HEK293 (cell line): ENCODE data around the gene NOM1.

Source experiments
- CTCF ChIA-PET: fragments of 350-600 bp; formaldehyde crosslinking; extraction: SDS; loops from one replicate; lab custom pipeline; 2021; ENCODE audit warnings: antibody characterized with exemption; lab: Yijun Ruan, JAX
- POLR2A ChIA-PET: fragments of 300-600 bp; formaldehyde crosslinking; extraction: SDS; loops from one replicate; lab custom pipeline; 2020; ENCODE audit warnings: antibody characterized with exemption, inconsistent platforms; lab: Yijun Ruan, JAX
- H3K27ac ChIP-seq: fragments of 200-500 bp; sonication (Bioruptor generic); 2 replicates; pipeline ENCODE4 v1.5.1; 2014; ENCODE audit warnings: low read depth, low read length, control low read depth, inconsistent platforms; ENCODE audit errors: extremely low read depth
- H3K36me3 ChIP-seq, 2 experiments: fragments of 200-500 bp in 1 of 2; sonication (Bioruptor generic) in 1 of 2; 1 replicate in 1 of 2; 2 replicates in 1 of 2; pipeline ENCODE4 v1.5.1; 2014 to 2017; ENCODE audit warnings: inconsistent platforms in 2 of 2, low read length in 2 of 2; ENCODE audit not compliant: control insufficient read depth in 2 of 2, insufficient read depth in 1 of 2
- H3K4me1 ChIP-seq: fragments of 200-500 bp; sonication (Bioruptor generic); 2 replicates; pipeline ENCODE4 v1.5.1; 2014; ENCODE audit warnings: mild to moderate bottlenecking, low read length, inconsistent platforms; ENCODE audit not compliant: control insufficient read depth, insufficient read depth
- H3K4me3 ChIP-seq: 2 replicates; pipeline ENCODE4 v1.5.1; 2011; ENCODE audit warnings: low read depth, mild to moderate bottlenecking, control low read depth, low read length, moderate library complexity
- H3K9me3 ChIP-seq: fragments of 200-500 bp; sonication (Bioruptor generic); 2 replicates; pipeline ENCODE4 v1.5.1; 2014; ENCODE audit warnings: low read depth, low read length, inconsistent platforms; ENCODE audit not compliant: control insufficient read depth, insufficient read depth
- CTCF ChIP-seq: fragments of 450-650 bp; formaldehyde crosslinking; IDR thresholded peaks from 2 replicates; pipeline ENCODE4 v1.5.1; 2016; ENCODE audit warnings: missing biosample characterization, missing genetic modification characterization
- HOXC10 ChIP-seq: sonication (generic); formaldehyde crosslinking; IDR thresholded peaks from 2 replicates; pipeline ENCODE4 v1.8.1; 2023; ENCODE audit warnings: mild to moderate bottlenecking, missing genetic modification reagents
- KLF1 ChIP-seq: fragments of 450-650 bp; formaldehyde crosslinking; IDR thresholded peaks from 2 replicates; pipeline ENCODE4 v1.5.1; 2016; ENCODE audit warnings: missing biosample characterization, missing genetic modification characterization
- KLF16 ChIP-seq: fragments of 450-650 bp; formaldehyde crosslinking; IDR thresholded peaks from 2 replicates; pipeline ENCODE4 v1.5.1; 2017; ENCODE audit warnings: missing biosample characterization, missing genetic modification characterization
- KLF9 ChIP-seq: fragments of 450-650 bp; formaldehyde crosslinking; IDR thresholded peaks from 2 replicates; pipeline ENCODE4 v1.5.1; 2016; ENCODE audit warnings: missing biosample characterization, missing genetic modification characterization, low read depth
- PRDM4 ChIP-seq: fragments of 450-650 bp; formaldehyde crosslinking; IDR thresholded peaks from 2 replicates; pipeline ENCODE4 v1.5.1; 2017; ENCODE audit warnings: missing biosample characterization, missing genetic modification characterization
- ZNF132 ChIP-seq: fragments of 450-650 bp; formaldehyde crosslinking; IDR thresholded peaks from 2 replicates; pipeline ENCODE4 v1.5.1; 2017; ENCODE audit warnings: missing biosample characterization, missing genetic modification characterization, borderline replicate concordance
- ZNF580 ChIP-seq: fragments of 450-650 bp; formaldehyde crosslinking; IDR thresholded peaks from 2 replicates; pipeline ENCODE4 v1.5.1; 2016; ENCODE audit warnings: missing biosample characterization, missing genetic modification characterization
- ZNF610 ChIP-seq: fragments of 450-650 bp; formaldehyde crosslinking; IDR thresholded peaks from 2 replicates; pipeline ENCODE4 v1.5.1; 2016; ENCODE audit warnings: missing biosample characterization, missing genetic modification characterization, borderline replicate concordance
- ZNF664 ChIP-seq: fragments of 450-650 bp; formaldehyde crosslinking; IDR thresholded peaks from 2 replicates; pipeline ENCODE4 v1.5.1; 2016; ENCODE audit warnings: missing biosample characterization, missing genetic modification characterization
- TF ChIP-seq, protein P1 (sequence below): IDR thresholded peaks from 2 replicates; pipeline ENCODE4 v1.6.1; 2011; ENCODE audit warnings: mild to moderate bottlenecking, low read depth, low read length, borderline replicate concordance
- TF ChIP-seq, protein P2 (sequence below): fragments of 450-650 bp; formaldehyde crosslinking; IDR thresholded peaks from 2 replicates; pipeline ENCODE4 v1.5.1; 2016; ENCODE audit warnings: missing biosample characterization, missing genetic modification characterization

NOM1 gene

GRCh38 chr7:156956727-156957126 lies 7.2 kb downstream of the NOM1 start (continued):
- no peak for TF ChIP-seq CTCF (tag by site-specific recombination)

DNA sequence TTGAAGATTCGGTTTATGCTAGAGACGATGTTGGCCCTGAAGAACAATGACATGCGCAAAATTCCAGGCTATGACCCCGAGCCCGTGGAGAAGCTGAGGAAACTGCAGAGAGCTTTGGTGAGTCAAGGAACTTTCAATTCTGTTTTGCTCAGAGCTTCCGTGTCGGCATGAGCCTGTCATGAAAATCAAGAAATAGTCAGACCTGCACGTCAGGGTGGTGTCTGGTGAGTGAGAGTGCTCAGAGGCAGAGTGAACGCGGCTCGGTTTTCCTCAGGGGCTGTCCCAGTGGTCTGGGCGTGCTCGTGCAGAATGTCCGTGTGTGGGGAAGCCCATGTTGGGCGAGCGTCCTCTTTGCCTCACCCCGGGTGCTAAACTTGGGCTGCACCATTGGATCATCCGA lies 12.6 kb downstream of the NOM1 start:
- no peaks in the 10 kb centered on the region for H3K4me1 ChIP-seq
- POLR2A ChIA-PET: no interaction called here
- TF ChIP-seq KLF1 (tag by site-specific recombination) (no peak), ZNF610 (no peak), KLF16 (tag by site-specific recombination) (no peak), ZNF132 (no peak), ZNF580 (no peak), KLF9 (no peak)
- TF ChIP-seq, all 188 proteins: peak for 0
- peaks cover 23 to 96% of the 10 kb centered on the region in 2 experiments; a peak in 2 of 3 replicates for H3K36me3 ChIP-seq
- H3K9me3 ChIP-seq: no peaks in the 10 kb centered on the region
- no peak overlapping the region for H3K4me3 ChIP-seq
- H3K27ac ChIP-seq: no peak overlapping the region
- CTCF ChIA-PET: no interaction called here

DNA sequence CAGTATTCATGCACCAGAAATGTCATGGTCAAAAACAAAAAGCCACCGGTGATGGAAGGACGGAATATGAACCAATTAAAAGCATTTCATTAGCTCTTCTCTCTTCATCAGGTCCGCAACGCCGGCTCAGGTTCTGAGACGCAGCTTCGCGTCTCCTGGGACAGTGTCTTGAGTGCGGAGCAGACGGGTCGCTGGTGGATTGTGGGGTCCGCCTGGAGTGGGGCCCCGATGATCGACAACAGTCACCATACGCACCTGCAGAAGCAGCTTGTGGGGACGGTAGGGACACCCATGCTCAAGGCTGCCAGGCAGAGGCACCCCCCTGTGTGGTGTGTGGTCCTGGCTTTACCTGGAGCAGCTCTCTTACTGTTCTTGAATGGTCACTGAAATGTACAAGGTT lies 13.4 kb downstream of the NOM1 start:
- Histone ChIP-seq H3K4me3 (no peak overlapping the region), H3K4me1 (no peaks in the 10 kb centered on the region), H3K9me3 (no peaks in the 10 kb centered on the region), H3K27ac (no peak overlapping the region), H3K36me3 (peaks cover 23 to 98% of the 10 kb centered on the region in 2 experiments; a peak in 2 of 3 replicates)
- POLR2A ChIA-PET: no interaction called here
- TF ChIP-seq ZNF580: no peak
- TF ChIP-seq ZNF664 (tag by site-specific recombination): no peak
- TF ChIP-seq, protein P1, sequence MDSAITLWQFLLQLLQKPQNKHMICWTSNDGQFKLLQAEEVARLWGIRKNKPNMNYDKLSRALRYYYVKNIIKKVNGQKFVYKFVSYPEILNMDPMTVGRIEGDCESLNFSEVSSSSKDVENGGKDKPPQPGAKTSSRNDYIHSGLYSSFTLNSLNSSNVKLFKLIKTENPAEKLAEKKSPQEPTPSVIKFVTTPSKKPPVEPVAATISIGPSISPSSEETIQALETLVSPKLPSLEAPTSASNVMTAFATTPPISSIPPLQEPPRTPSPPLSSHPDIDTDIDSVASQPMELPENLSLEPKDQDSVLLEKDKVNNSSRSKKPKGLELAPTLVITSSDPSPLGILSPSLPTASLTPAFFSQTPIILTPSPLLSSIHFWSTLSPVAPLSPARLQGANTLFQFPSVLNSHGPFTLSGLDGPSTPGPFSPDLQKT: no peak
- CTCF ChIA-PET: no interaction called here

GRCh38 chr7:156963472-156963871 lies 14.0 kb downstream of the NOM1 start:
- no peaks in the 10 kb centered on the region for H3K9me3 ChIP-seq
- ChIA-PET CTCF (no interaction called here), POLR2A (no interaction called here)
- H3K4me1 ChIP-seq: no peaks in the 10 kb centered on the region
- TF ChIP-seq, protein P2, sequence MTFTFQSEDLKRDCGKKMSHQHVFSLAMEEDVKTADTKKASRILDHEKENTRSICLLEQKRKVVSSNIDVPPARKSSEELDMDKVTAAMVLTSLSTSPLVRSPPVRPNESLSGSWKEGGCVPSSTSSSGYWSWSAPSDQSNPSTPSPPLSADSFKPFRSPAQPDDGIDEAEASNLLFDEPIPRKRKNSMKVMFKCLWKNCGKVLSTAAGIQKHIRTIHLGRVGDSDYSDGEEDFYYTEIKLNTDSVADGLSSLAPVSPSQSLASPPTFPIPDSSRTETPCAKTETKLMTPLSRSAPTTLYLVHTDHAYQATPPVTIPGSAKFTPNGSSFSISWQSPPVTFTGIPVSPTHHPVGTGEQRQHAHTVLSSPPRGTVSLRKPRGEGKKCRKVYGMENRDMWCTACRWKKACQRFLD (tag by site-specific recombination): no peak
- TF ChIP-seq PRDM4 (tag by site-specific recombination) (no peak), HOXC10 (CRISPR knock-in tag) (no peak)
- H3K27ac ChIP-seq: no peak overlapping the region
- no peak overlapping the region for H3K4me3 ChIP-seq
- peaks cover 23 to 98% of the 10 kb centered on the region in 2 experiments; a peak in 2 of 3 replicates for H3K36me3 ChIP-seq
